Measurements from ENCODE around the gene PCDHGB2. TPM values are rescaled to one million over a fixed set of nuclear protein-coding genes. Genes with fewer than 3 reads are reported as not detected.

Gene PCDHGB2
- total and polyA plus RNA-seq, 11 donors: 2.1 to 13.8 (median 9.8) TPM

- TF ChIP-seq CTCF (IDR thresholded peaks at IDR 0.05) (peak in 4 of 12 donors; percentile 16 to 31 (median 24)), POLR2A (IDR thresholded peaks at IDR 0.05) (no peak)
- peaks cover 0 to 33% (median 0%) of the 10 kb centered on the region in 9 donors for H3K36me3 ChIP-seq
- WGBS, 4 donors: 20 to 39% (median 23%) methylated on average over 37 of the region's 37 CpGs
- DNase-seq (no peak), ATAC-seq (peak in 3 of 4 donors; percentile 26 to 45 (median 27))
- peak within 1 kb of the TSS in 9 of 12 donors; percentile 20 to 40 (median 32) for H3K4me3 ChIP-seq
- peaks cover 0 to 100% (median 50%) of the 10 kb centered on the region in 12 donors for H3K9me3 ChIP-seq
- H3K27me3 ChIP-seq: peaks cover 0 to 23% (median 0%) of the 10 kb centered on the region in 9 donors
- H3K27ac ChIP-seq: no peak within 1 kb of the TSS
- intact Hi-C loops (cut with DNase I): no loop called here
- H3K4me1 ChIP-seq: peaks cover 0 to 4% (median 0%) of the 10 kb centered on the region in 12 donors
Observed at GRCh38 chr5:141382469-141383294, 22.9 kb downstream of the PCDHGB2 start, which contains the start of gene PCDHGA7. PCDHGA7 (plus strand) TSS chr5:141382742; CDS start chr5:141382900, 158 bp downstream.

- Histone ChIP-seq H3K36me3 (peaks cover 0 to 28% (median 0%) of the 10 kb centered on the region in 9 donors), H3K4me3 (peak overlapping the region in 4 of 12 donors; percentile 25 to 40 (median 36)), H3K9me3 (peaks cover 0 to 96% (median 50%) of the 10 kb centered on the region in 12 donors), H3K27ac (no peak overlapping the region), H3K4me1 (peaks cover 0 to 4% (median 0%) of the 10 kb centered on the region in 12 donors), H3K27me3 (peaks cover 0 to 23% (median 0%) of the 10 kb centered on the region in 9 donors)
- ATAC-seq (no peak), DNase-seq (no peak)
- TF ChIP-seq CTCF (IDR thresholded peaks at IDR 0.05) (no peak), POLR2A (IDR thresholded peaks at IDR 0.05) (no peak)
- intact Hi-C loops (cut with DNase I): no loop called here
- WGBS, 4 donors: 44 to 64% (median 47%) methylated on average over 18 to 21 of the region's 21 CpGs
Observed at GRCh38 chr5:141383345-141383744, 23.6 kb downstream of the PCDHGB2 start.

GRCh38 chr5:141384471-141385267 is 24.9 kb downstream of the PCDHGB2 start:
- peaks cover 0 to 96% (median 56%) of the 10 kb centered on the region in 12 donors for H3K9me3 ChIP-seq
- H3K4me3 ChIP-seq: no peak overlapping the region

More at GRCh38 chr5:141384471-141385267, 24.9 kb downstream of the PCDHGB2 start:
- no peak for TF ChIP-seq POLR2A (IDR thresholded peaks at IDR 0.05)
- no peak for TF ChIP-seq CTCF (IDR thresholded peaks at IDR 0.05)
- Histone ChIP-seq H3K27me3 (peaks cover 0 to 36% (median 0%) of the 10 kb centered on the region in 9 donors), H3K27ac (no peak overlapping the region), H3K4me1 (peaks cover 0 to 4% (median 0%) of the 10 kb centered on the region in 12 donors), H3K36me3 (peaks cover 0 to 28% (median 0%) of the 10 kb centered on the region in 9 donors)
- no peak for DNase-seq
- intact Hi-C loops (cut with DNase I): no loop called here
- ATAC-seq: no peak
- whole genome bisulfite sequencing, 4 donors: 51 to 69% (median 59%) methylated on average over 14 to 43 of the region's 43 CpGs

Measured in heart left ventricle (tissue), 16 donors.